GM12878 (cell line): ENCODE data around the gene TPD52L2. TPM values are rescaled to one million over a fixed set of nuclear protein-coding genes. Genes with fewer than 3 reads are reported as not detected.

Experiments used
- ATAC-seq: fragments of 200-7000 bp; cut with Tn5 transposase; 3 replicates; pipeline ENCODE4 v1.9.1; 2020; ENCODE audit warnings: mild to moderate bottlenecking, moderate library complexity
- BruUV-seq: library from RNA; stranded (reverse); fragments of 400-500 nt; replicated peaks from 2 replicates; lab custom pipeline; 2021; lab: Mats Ljungman, UMichigan
- CTCF ChIA-PET: fragments of 300-600 bp; sonication (Branson Sonifier 250); formaldehyde crosslinking; extraction: SDS; loops from one replicate; lab custom pipeline; 2021; ENCODE audit warnings: inconsistent platforms; lab: Yijun Ruan, JAX
- POLR2A ChIA-PET: fragments of 350-600 bp; formaldehyde crosslinking; extraction: SDS; loops from one replicate; lab custom pipeline; 2021; ENCODE audit warnings: inconsistent platforms; lab: Charles Lee
- RAD21 ChIA-PET: fragments of 300-600 bp; sonication (Branson Sonifier 250); formaldehyde crosslinking; loops from one replicate; lab custom pipeline; 2023; ENCODE audit warnings: antibody characterized with exemption; ENCODE audit not compliant: unreplicated experiment; lab: Charles Lee
- SMC1A ChIA-PET: fragments of 300-600 bp; sonication (Branson Sonifier 250); formaldehyde crosslinking; loops from one replicate; lab custom pipeline; 2023; ENCODE audit not compliant: unreplicated experiment, uncharacterized antibody; lab: Charles Lee
- DNase-seq: peaks from one replicate; pipeline ENCODE4 v3.0.0-alpha.2; 2011; ENCODE audit warnings: low read depth, low spot score
- FAIRE-seq: peaks from 3 replicates; lab custom pipeline; 2011; peaks lifted over from hg19 to GRCh38; lab: Jason Lieb, UNC
- H2AFZ ChIP-seq: 2 replicates; pipeline ENCODE4 v1.6.0; 2011; ENCODE audit warnings: low read depth, low read length, control low read depth; ENCODE audit not compliant: control insufficient read depth
- H3K27ac ChIP-seq: 2 replicates; pipeline ENCODE4 v1.5.1; 2011; ENCODE audit warnings: control low read depth; ENCODE audit not compliant: control insufficient read depth, insufficient read depth
- H3K27me3 ChIP-seq, 2 experiments: replicated peaks in 1 of 2; 2 replicates each; pipeline versions ENCODE4 v1.6.0 to v1.6.1; 2011; ENCODE audit warnings: low read length in 1 of 2; ENCODE audit not compliant: control insufficient read depth in 2 of 2, insufficient read depth in 2 of 2
- H3K36me3 ChIP-seq, 2 experiments: 2 replicates each; pipeline ENCODE4 v1.5.1; 2011; ENCODE audit warnings: low read length in 1 of 2; ENCODE audit not compliant: control insufficient read depth in 2 of 2, insufficient read depth in 2 of 2
- H3K4me1 ChIP-seq: 2 replicates; pipeline ENCODE4 v1.6.1; 2011; ENCODE audit warnings: mild to moderate bottlenecking, low read length, moderate library complexity, mixed read lengths; ENCODE audit not compliant: control insufficient read depth, insufficient read depth
- H3K4me2 ChIP-seq: 2 replicates; pipeline ENCODE4 v1.6.0; 2011; ENCODE audit warnings: control low read depth; ENCODE audit not compliant: control insufficient read depth, insufficient read depth
- H3K4me3 ChIP-seq: fragments of 200-600 bp; sonication (generic); 2 replicates; pipeline ENCODE4 v1.5.1; 2016
- H3K79me2 ChIP-seq: 2 replicates; pipeline ENCODE4 v1.6.0; 2011; ENCODE audit warnings: low read length; ENCODE audit not compliant: control insufficient read depth, insufficient read depth
- H3K9ac ChIP-seq: 2 replicates; pipeline ENCODE4 v1.8.0; 2011; ENCODE audit warnings: low read length, control low read depth, mixed read lengths; ENCODE audit not compliant: control insufficient read depth, insufficient read depth
- H3K9me3 ChIP-seq: replicated peaks from 3 replicates; pipeline ENCODE4 v1.5.1; 2011; ENCODE audit warnings: mild to moderate bottlenecking, low read length; ENCODE audit not compliant: control insufficient read depth, insufficient read depth
- H4K20me1 ChIP-seq: 2 replicates; pipeline ENCODE4 v1.6.0; 2011; ENCODE audit not compliant: control insufficient read depth, insufficient read depth
- BACH1 ChIP-seq: fragments of 450-650 bp; IDR thresholded peaks from 2 replicates; pipeline ENCODE4 v1.6.1; 2017; ENCODE audit warnings: mild to moderate bottlenecking, borderline replicate concordance
- CBX5 ChIP-seq: sonication (generic); IDR thresholded peaks from 2 replicates; pipeline ENCODE4 v1.6.1; 2016; ENCODE audit warnings: low read depth, moderate library complexity, mild to moderate bottlenecking, inconsistent platforms
- CHD4 ChIP-seq: fragments of 200-600 bp; sonication (generic); IDR thresholded peaks from 2 replicates; pipeline ENCODE4 v1.6.1; 2016; ENCODE audit warnings: mild to moderate bottlenecking
- EP300 ChIP-seq, 2 experiments: fragments of 150-350 bp in 1 of 2; IDR thresholded peaks; 2 replicates each; pipeline ENCODE4 v1.6.1; 2011 to 2012; ENCODE audit warnings: low read depth in 2 of 2, low read length in 2 of 2, borderline replicate concordance in 1 of 2, improper control_type of control experiment in 1 of 2, inconsistent platforms in 1 of 2; ENCODE audit not compliant: control insufficient read depth in 1 of 2
- GABPA ChIP-seq: IDR thresholded peaks from 2 replicates; pipeline ENCODE4 v1.6.1; 2014; ENCODE audit warnings: antibody characterized with exemption, low read depth, mild to moderate bottlenecking, inconsistent platforms
- HDAC6 ChIP-seq: fragments of 200-600 bp; sonication (generic); IDR thresholded peaks from one replicate; pipeline ENCODE4 v1.8.0; 2017; ENCODE audit warnings: antibody characterized with exemption; ENCODE audit not compliant: unreplicated experiment
- KDM1A ChIP-seq: fragments of 200-600 bp; sonication (generic); IDR thresholded peaks from 2 replicates; pipeline ENCODE4 v1.6.1; 2016; ENCODE audit warnings: borderline replicate concordance
- MTA3 ChIP-seq: IDR thresholded peaks from 2 replicates; pipeline ENCODE4 v1.6.1; 2012; ENCODE audit warnings: low read length, inconsistent platforms, borderline replicate concordance
- NFXL1 ChIP-seq: fragments of 450-650 bp; IDR thresholded peaks from 2 replicates; pipeline ENCODE4 v1.6.1; 2017; ENCODE audit warnings: antibody characterized with exemption, mild to moderate bottlenecking, borderline replicate concordance
- POU2F2 ChIP-seq: IDR thresholded peaks from 3 replicates; pipeline ENCODE4 v1.6.1; 2011; ENCODE audit warnings: low read depth, mild to moderate bottlenecking, low read length, borderline replicate concordance
- RBBP5 ChIP-seq: fragments of 200-600 bp; sonication (generic); conservative IDR thresholded peaks from 2 replicates; pipeline ENCODE4 v1.6.1; 2016
- SPI1 ChIP-seq: IDR thresholded peaks from 2 replicates; pipeline ENCODE4 v1.6.1; 2011; ENCODE audit warnings: low read depth, mild to moderate bottlenecking, low read length, moderate library complexity, borderline replicate concordance; ENCODE audit not compliant: insufficient read depth
- SUZ12 ChIP-seq: fragments of 200-600 bp; sonication (generic); IDR thresholded peaks from one replicate; pipeline ENCODE4 v1.6.1; 2018; ENCODE audit warnings: antibody characterized with exemption, mild to moderate bottlenecking; ENCODE audit not compliant: unreplicated experiment
- TCF3 ChIP-seq: IDR thresholded peaks from 2 replicates; pipeline ENCODE4 v1.6.1; 2012; ENCODE audit warnings: low read depth, mild to moderate bottlenecking, low read length, borderline replicate concordance; ENCODE audit not compliant: insufficient read depth
- WRNIP1 ChIP-seq: IDR thresholded peaks from 2 replicates; pipeline ENCODE4 v1.6.1; 2011; ENCODE audit warnings: low read depth, low read length, improper control_type of control experiment, borderline replicate concordance
- ZSCAN29 ChIP-seq: fragments of 450-650 bp; IDR thresholded peaks from 2 replicates; pipeline ENCODE4 v1.6.1; 2017; ENCODE audit warnings: mild to moderate bottlenecking, moderate library complexity
- WGBS: methylation state at CpG from one replicate; pipeline ENCODE4 v1.1.6; 2016; ENCODE audit warnings: low lambda C conversion rate; ENCODE audit not compliant: insufficient replicate concordance, insufficient coverage; ENCODE audit errors: missing lambda C conversion rate; 5-methylcytosine and 5-hydroxymethylcytosine counted together
- in situ Hi-C: fragments of 300-500 bp; cut with MboI; formaldehyde crosslinking; loops from 9 replicates; pipeline ENCODE4 v1.14.3; 2018; ENCODE audit warnings: mixed read lengths
- intact Hi-C: fragments of 100-400 bp; cut with micrococcal nuclease; formaldehyde crosslinking; loops from one replicate; pipeline ENCODE4 v1.14.2; 2022; ENCODE audit not compliant: unreplicated experiment
- polyA plus RNA-seq, 11 experiments: library from polyadenylated mRNA; depleted of rRNA in 4 of 11; unstranded in 6 of 11; stranded (reverse) in 5 of 11; fragments of >200 nt; fragmentation: Nextera tagmentation in 4 of 11; fragmentation: Illumina TruSeq in 1 of 11; extraction: Ambion mirVana in 4 of 11; extraction: Trizol in 1 of 11; gene quantifications; 1 replicate in 1 of 11; 2 replicates in 10 of 11; pipeline versions ENCODE4 v1.2.1 to v1.2.3, GENCODE V29; 2011 to 2016; ENCODE audit warnings: inconsistent platforms in 2 of 11, missing spikeins in 2 of 11, low read depth in 1 of 11
- total RNA-seq, 4 experiments: library from RNA; depleted of rRNA in 3 of 4; stranded (reverse); fragments of >200 nt in 3 of 4; fragmentation: Illumina TruSeq in 1 of 4; extraction: Trizol in 1 of 4; gene quantifications; 2 replicates each; pipeline versions ENCODE4 v1.2.1 to v1.2.3, GENCODE V29; 2013 to 2021
- TF ChIP-seq, protein P1 (sequence below): IDR thresholded peaks from 2 replicates; pipeline ENCODE4 v1.6.1; 2012; ENCODE audit warnings: low read depth, low read length, improper control_type of control experiment
- TF ChIP-seq, protein P2 (sequence below), 3 experiments: IDR thresholded peaks in 2 of 3; conservative IDR thresholded peaks in 1 of 3; 2 replicates each; pipeline ENCODE4 v1.5.1; 2011; ENCODE audit warnings: low read depth in 3 of 3, low read length in 3 of 3, mild to moderate bottlenecking in 3 of 3, control low read depth in 2 of 3, moderate library complexity in 2 of 3, inconsistent platforms in 1 of 3, mixed read lengths in 1 of 3; ENCODE audit not compliant: control insufficient read depth in 2 of 3, insufficient read depth in 1 of 3; ENCODE audit errors: extremely low read depth in 1 of 3

TPD52L2 gene
- total and polyA plus RNA-seq, 10 of the 15 experiments (the other 5 are each of a cell fraction or from before 2014, with no cell fraction given) = 1.6 to 71.0 (median 46.3) TPM

DNA sequence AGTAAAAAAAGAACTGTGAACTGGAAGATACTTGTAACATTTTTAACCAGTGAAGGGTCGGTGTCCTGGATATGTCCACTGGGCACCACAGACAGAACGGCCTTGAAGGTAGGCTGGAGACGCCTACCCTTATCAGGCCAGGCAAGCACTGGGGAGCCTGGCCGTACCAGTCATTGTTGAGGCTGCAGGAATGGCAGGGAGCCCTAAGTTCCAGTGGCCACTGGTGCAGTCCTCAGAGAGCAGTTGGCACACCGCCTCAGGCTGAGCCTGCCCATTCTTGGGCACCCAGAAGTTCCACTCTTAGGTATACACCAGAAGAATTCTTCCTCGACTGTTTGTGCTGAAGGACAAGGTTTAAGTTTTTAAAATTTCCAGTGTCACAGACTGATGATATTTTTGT lies 50.4 kb downstream of the TPD52L2 start:
- ChIA-PET SMC1A (no interaction called here), CTCF (interaction anchor here (1.1 to 1.2 kb wide), 2 partner anchors 9 to 26 kb away, joined by 3 read pairs; no protein-coding TSS in a partner anchor), POLR2A (no interaction called here), RAD21 (no interaction called here)
- Histone ChIP-seq H3K4me2 (no peak overlapping the region), H3K36me3 (peaks cover 4 to 9% of the 10 kb centered on the region in 2 experiments; a peak in 3 of 4 replicates), H3K79me2 (peaks cover 27% of the 10 kb centered on the region), H3K27me3 (no peaks in the 10 kb centered on the region), H3K9ac (no peak overlapping the region), H4K20me1 (no peaks in the 10 kb centered on the region), H3K9me3 (peaks cover 2% of the 10 kb centered on the region; the same call in 2 of the 3 replicates), H3K4me3 (no peak overlapping the region), H2AFZ (no peak overlapping the region), H3K4me1 (peaks cover 3% of the 10 kb centered on the region), H3K27ac (no peak overlapping the region)
- intact Hi-C loops = no loop called here
- FAIRE-seq = no peak
- TF ChIP-seq BACH1 (no peak), CHD4 (no peak), EP300 (IDR thresholded peaks at IDR 0.05; ENCODE audit: borderline replicate concordance in 1 of 2, control insufficient read depth in 1 of 2, low read depth in 2 of 2, low read length in 2 of 2) (no peak), KDM1A (no peak), SPI1 (no peak), SUZ12 (no peak), HDAC6 (no peak), POU2F2 (no peak), GABPA (no peak), CBX5 (no peak), ZSCAN29 (no peak), NFXL1 (no peak), TCF3 (no peak), WRNIP1 (no peak), RBBP5 (no peak), MTA3 (no peak)
- TF ChIP-seq, protein P1, sequence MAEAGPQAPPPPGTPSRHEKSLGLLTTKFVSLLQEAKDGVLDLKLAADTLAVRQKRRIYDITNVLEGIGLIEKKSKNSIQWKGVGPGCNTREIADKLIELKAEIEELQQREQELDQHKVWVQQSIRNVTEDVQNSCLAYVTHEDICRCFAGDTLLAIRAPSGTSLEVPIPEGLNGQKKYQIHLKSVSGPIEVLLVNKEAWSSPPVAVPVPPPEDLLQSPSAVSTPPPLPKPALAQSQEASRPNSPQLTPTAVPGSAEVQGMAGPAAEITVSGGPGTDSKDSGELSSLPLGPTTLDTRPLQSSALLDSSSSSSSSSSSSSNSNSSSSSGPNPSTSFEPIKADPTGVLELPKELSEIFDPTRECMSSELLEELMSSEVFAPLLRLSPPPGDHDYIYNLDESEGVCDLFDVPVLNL = no peak
- TF ChIP-seq, protein P2, sequence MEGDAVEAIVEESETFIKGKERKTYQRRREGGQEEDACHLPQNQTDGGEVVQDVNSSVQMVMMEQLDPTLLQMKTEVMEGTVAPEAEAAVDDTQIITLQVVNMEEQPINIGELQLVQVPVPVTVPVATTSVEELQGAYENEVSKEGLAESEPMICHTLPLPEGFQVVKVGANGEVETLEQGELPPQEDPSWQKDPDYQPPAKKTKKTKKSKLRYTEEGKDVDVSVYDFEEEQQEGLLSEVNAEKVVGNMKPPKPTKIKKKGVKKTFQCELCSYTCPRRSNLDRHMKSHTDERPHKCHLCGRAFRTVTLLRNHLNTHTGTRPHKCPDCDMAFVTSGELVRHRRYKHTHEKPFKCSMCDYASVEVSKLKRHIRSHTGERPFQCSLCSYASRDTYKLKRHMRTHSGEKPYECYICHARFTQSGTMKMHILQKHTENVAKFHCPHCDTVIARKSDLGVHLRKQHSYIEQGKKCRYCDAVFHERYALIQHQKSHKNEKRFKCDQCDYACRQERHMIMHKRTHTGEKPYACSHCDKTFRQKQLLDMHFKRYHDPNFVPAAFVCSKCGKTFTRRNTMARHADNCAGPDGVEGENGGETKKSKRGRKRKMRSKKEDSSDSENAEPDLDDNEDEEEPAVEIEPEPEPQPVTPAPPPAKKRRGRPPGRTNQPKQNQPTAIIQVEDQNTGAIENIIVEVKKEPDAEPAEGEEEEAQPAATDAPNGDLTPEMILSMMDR (IDR thresholded peaks at IDR 0.05 in 2 of 3, conservative IDR thresholded peaks at IDR 0.05 in 1 of 3; ENCODE audit: control insufficient read depth in 2 of 3, extremely low read depth in 1 of 3, insufficient read depth in 1 of 3, low read depth in 3 of 3, low read length in 3 of 3) = no peak
- ATAC-seq = no peak
- in situ Hi-C loops = no loop called here
- no TSS peak for BruUV-seq
- 100% methylated on average over 6 of the region's 6 CpGs for WGBS
- no peak for DNase-seq
